Liver (tissue), 9 donors: ENCODE results near the gene RBM39. TPM values are rescaled to one million over a fixed set of nuclear protein-coding genes. Genes with fewer than 3 reads are reported as not detected.
A peak's percentile ranks its signal among the peaks of the same experiment; 100 is the strongest.

Experiments
- DNase-seq: peaks from one replicate; pipeline ENCODE4 v3.0.0-alpha.2; 2017; ENCODE audit warnings: low spot score
- H3K27ac ChIP-seq, 2 donors: one replicate each; pipeline ENCODE4 v1.7.0; 2013; ENCODE audit warnings: inconsistent platforms in 2 of 2, low read length in 2 of 2, control low read depth in 1 of 2, low read depth in 1 of 2, mild to moderate bottlenecking in 1 of 2
- H3K27me3 ChIP-seq, 4 donors: one replicate each; pipeline versions ENCODE4 v1.6.1 to v1.7.0; 2013; ENCODE audit warnings: low read length in 3 of 4, inconsistent platforms in 1 of 4, mild to moderate bottlenecking in 1 of 4, moderate library complexity in 1 of 4; ENCODE audit not compliant: control insufficient read depth in 4 of 4, insufficient read depth in 4 of 4
- H3K36me3 ChIP-seq, 4 donors: one replicate each; pipeline versions ENCODE4 v1.6.1 to v1.7.0; 2013; ENCODE audit warnings: low read length in 3 of 4, mild to moderate bottlenecking in 3 of 4, low read depth in 1 of 4, moderate library complexity in 1 of 4; ENCODE audit not compliant: control insufficient read depth in 4 of 4, insufficient read depth in 3 of 4
- H3K4me1 ChIP-seq, 4 donors: one replicate each; pipeline versions ENCODE4 v1.6.1 to v1.7.0; 2013; ENCODE audit warnings: low read length in 3 of 4, mild to moderate bottlenecking in 3 of 4, moderate library complexity in 1 of 4; ENCODE audit not compliant: control insufficient read depth in 4 of 4, insufficient read depth in 4 of 4
- H3K4me3 ChIP-seq, 3 donors: one replicate each; pipeline versions ENCODE4 v1.6.1 to v1.7.0; 2013; ENCODE audit warnings: low read length in 3 of 3, control low read depth in 1 of 3, low read depth in 1 of 3, mild to moderate bottlenecking in 1 of 3
- H3K9ac ChIP-seq, 2 donors: one replicate each; pipeline ENCODE4 v1.7.0; 2013; ENCODE audit warnings: low read length in 2 of 2, mild to moderate bottlenecking in 2 of 2, moderate library complexity in 2 of 2, control low read depth in 1 of 2, low read depth in 1 of 2
- H3K9me3 ChIP-seq, 4 donors: one replicate each; pipeline versions ENCODE4 v1.6.1 to v1.7.0; 2013; ENCODE audit warnings: low read length in 3 of 4; ENCODE audit not compliant: control insufficient read depth in 4 of 4
- ATF3 ChIP-seq: IDR thresholded peaks from 2 replicates; pipeline ENCODE4 v1.6.1; 2016; ENCODE audit warnings: antibody characterized with exemption
- CTCF ChIP-seq: fragments of 150-350 bp; IDR thresholded peaks from 2 replicates; pipeline ENCODE4 v1.5.1; 2017; ENCODE audit warnings: improper control_type of control experiment, low read depth, low read length; ENCODE audit not compliant: missing input control
- EGR1 ChIP-seq, 2 donors: IDR thresholded peaks; 2 replicates each; pipeline ENCODE4 v1.6.1; 2016 to 2018; ENCODE audit warnings: antibody characterized with exemption in 2 of 2, low read depth in 2 of 2
- FOXA1 ChIP-seq: IDR thresholded peaks from 2 replicates; pipeline ENCODE4 v1.6.1; 2016; ENCODE audit warnings: antibody characterized with exemption
- FOXA2 ChIP-seq: IDR thresholded peaks from 2 replicates; pipeline ENCODE4 v1.6.1; 2016; ENCODE audit warnings: antibody characterized with exemption
- GABPA ChIP-seq, 2 donors: IDR thresholded peaks in 1 of 2; conservative IDR thresholded peaks in 1 of 2; 2 replicates each; pipeline ENCODE4 v1.6.1; 2016; ENCODE audit warnings: antibody characterized with exemption in 2 of 2, mild to moderate bottlenecking in 1 of 2, moderate library complexity in 1 of 2
- HNF4A ChIP-seq, 2 donors: conservative IDR thresholded peaks; 2 replicates each; pipeline ENCODE4 v1.6.1; 2016; ENCODE audit warnings: antibody characterized with exemption in 2 of 2, mild to moderate bottlenecking in 2 of 2
- HNF4G ChIP-seq: IDR thresholded peaks from 2 replicates; pipeline ENCODE4 v1.6.1; 2016; ENCODE audit warnings: antibody characterized with exemption
- JUND ChIP-seq, 2 donors: IDR thresholded peaks; 2 replicates each; pipeline ENCODE4 v1.6.1; 2016; ENCODE audit warnings: antibody characterized with exemption in 2 of 2
- MAX ChIP-seq: IDR thresholded peaks from 2 replicates; pipeline ENCODE4 v1.6.1; 2016; ENCODE audit warnings: antibody characterized with exemption
- NR2F2 ChIP-seq: IDR thresholded peaks from 2 replicates; pipeline ENCODE4 v1.6.1; 2016; ENCODE audit warnings: antibody characterized with exemption
- RAD21 ChIP-seq, 2 donors: IDR thresholded peaks; 2 replicates each; pipeline ENCODE4 v1.6.1; 2016; ENCODE audit warnings: antibody characterized with exemption in 2 of 2, mild to moderate bottlenecking in 2 of 2
- REST ChIP-seq: IDR thresholded peaks from 2 replicates; pipeline ENCODE4 v1.6.1; 2016; ENCODE audit warnings: antibody characterized with exemption, mild to moderate bottlenecking
- RXRA ChIP-seq, 2 donors: IDR thresholded peaks; 2 replicates each; pipeline ENCODE4 v1.6.1; 2017 to 2018; ENCODE audit warnings: antibody characterized with exemption in 2 of 2, mild to moderate bottlenecking in 1 of 2
- SP1 ChIP-seq: IDR thresholded peaks from 2 replicates; pipeline ENCODE4 v1.6.1; 2018; ENCODE audit warnings: antibody characterized with exemption, mild to moderate bottlenecking
- TAF1 ChIP-seq: conservative IDR thresholded peaks from 2 replicates; pipeline ENCODE4 v1.6.1; 2016; ENCODE audit warnings: antibody characterized with exemption, mild to moderate bottlenecking
- YY1 ChIP-seq: IDR thresholded peaks from 2 replicates; pipeline ENCODE4 v1.6.1; 2016; ENCODE audit warnings: antibody characterized with exemption, mild to moderate bottlenecking
- ZBTB33 ChIP-seq: IDR thresholded peaks from 2 replicates; pipeline ENCODE4 v1.6.1; 2016; ENCODE audit warnings: antibody characterized with exemption
- WGBS: extraction: QIAGEN DNeasy Blood & Tissue Kit; methylation state at CpG from one replicate; pipeline ENCODE4 v1.1.7; 2013; 5-methylcytosine and 5-hydroxymethylcytosine counted together
- polyA plus RNA-seq, 2 donors: library from polyadenylated mRNA; stranded (reverse) in 1 of 2; unstranded in 1 of 2; fragments of 200-250 nt in 1 of 2; fragments of >200 nt in 1 of 2; fragmentation: Nextera tagmentation in 1 of 2; extraction: Ambion mirVana in 1 of 2; gene quantifications; one replicate each; pipeline versions ENCODE4 v1.2.1 to v1.2.3, GENCODE V29; 2013 to 2015
- total RNA-seq, 2 donors: library from RNA; depleted of rRNA; stranded (reverse); fragments of >200 nt; gene quantifications; one replicate each; pipeline ENCODE4 v1.2.3, GENCODE V29; 2014
- donor health status: healthy.
- donor health status: healthy.
- donor health status: healthy.
- donor health status: healthy.
- donor health status: healthy.

RBM39 gene
- total and polyA plus RNA-seq, 4 donors = 57.2 to 211 (median 198) TPM

- no peak for DNase-seq
- WGBS = 82% methylated on average over 9 of the region's 9 CpGs
- Histone ChIP-seq H3K27me3 (no peaks in the 10 kb centered on the region), H3K9me3 (no peaks in the 10 kb centered on the region), H3K27ac (peak overlapping the region; percentile 65 to 84), H3K4me1 (peaks cover 0 to 20% (median 6%) of the 10 kb centered on the region in 4 donors), H3K9ac (peak overlapping the region in 1 of 2 donors; percentile 66), H3K4me3 (peak overlapping the region in 1 of 3 donors; percentile 25), H3K36me3 (peaks cover 0 to 4% (median 0%) of the 10 kb centered on the region in 4 donors)
- TF ChIP-seq ATF3 (no peak), NR2F2 (no peak), CTCF (no peak), JUND (IDR thresholded peaks at IDR 0.05) (no peak), HNF4A (conservative IDR thresholded peaks at IDR 0.05) (no peak), SP1 (no peak)
Measured at GRCh38 chr20:35771367-35771688, 29.3 kb upstream of the RBM39 start.

GRCh38 chr20:35768731-35769664 is 26.9 kb upstream of the RBM39 start:
- no peak for DNase-seq
- Histone ChIP-seq H3K9me3 (no peaks in the 10 kb centered on the region), H3K27ac (peak overlapping the region; percentile 65 to 87), H3K4me1 (peaks cover 0 to 18% (median 6%) of the 10 kb centered on the region in 4 donors), H3K4me3 (no peak overlapping the region), H3K9ac (peak overlapping the region in 1 of 2 donors; percentile 85), H3K36me3 (no peaks in the 10 kb centered on the region), H3K27me3 (no peaks in the 10 kb centered on the region)
- TF ChIP-seq HNF4A (conservative IDR thresholded peaks at IDR 0.05) = peak in 1 of 2 donors; percentile 23
- TF ChIP-seq NR2F2 = no peak
- no peak for TF ChIP-seq GABPA (IDR thresholded peaks at IDR 0.05 in 1 of 2, conservative IDR thresholded peaks at IDR 0.05 in 1 of 2)
- no peak for TF ChIP-seq SP1
- TF ChIP-seq ZBTB33 = no peak
- TF ChIP-seq RAD21 (IDR thresholded peaks at IDR 0.05) = peak in 1 of 2 donors; percentile 5
- TF ChIP-seq HNF4G = no peak
- no peak for TF ChIP-seq ATF3
- no peak for TF ChIP-seq YY1
- TF ChIP-seq RXRA (IDR thresholded peaks at IDR 0.05) = peak; percentile 50 to 61
- no peak for TF ChIP-seq REST
- TF ChIP-seq JUND (IDR thresholded peaks at IDR 0.05) = peak in 1 of 2 donors; percentile 30
- TF ChIP-seq CTCF = no peak
- no peak for TF ChIP-seq FOXA2
- no peak for TF ChIP-seq FOXA1
- TF ChIP-seq MAX = no peak
- TF ChIP-seq TAF1 = no peak
- TF ChIP-seq EGR1 (IDR thresholded peaks at IDR 0.05; ENCODE audit: low read depth in 2 of 2) = no peak
- 67% methylated on average over 5 of the region's 5 CpGs for WGBS
